Thyroid gland (tissue), 4 donors: Measurements from ENCODE around the gene INPP5K.

Experiments
- POLR2A ChIP-seq, 2 donors: fragments of 450-650 bp; IDR thresholded peaks; one replicate each; pipeline ENCODE4 v1.6.1; 2017; ENCODE audit warnings: antibody characterized with exemption in 2 of 2, mild to moderate bottlenecking in 2 of 2, moderate library complexity in 1 of 2
- TF ChIP-seq, protein P1 (sequence below), 6 experiments: fragments of 200-600 bp in 3 of 6; fragments of 450-650 bp in 3 of 6; sonication (generic) in 3 of 6; IDR thresholded peaks; one replicate each; pipeline ENCODE4 v1.5.1; 2016 to 2019; ENCODE audit warnings: antibody characterized with exemption in 6 of 6, mild to moderate bottlenecking in 2 of 6, inconsistent platforms in 1 of 6, moderate library complexity in 1 of 6

DNA sequence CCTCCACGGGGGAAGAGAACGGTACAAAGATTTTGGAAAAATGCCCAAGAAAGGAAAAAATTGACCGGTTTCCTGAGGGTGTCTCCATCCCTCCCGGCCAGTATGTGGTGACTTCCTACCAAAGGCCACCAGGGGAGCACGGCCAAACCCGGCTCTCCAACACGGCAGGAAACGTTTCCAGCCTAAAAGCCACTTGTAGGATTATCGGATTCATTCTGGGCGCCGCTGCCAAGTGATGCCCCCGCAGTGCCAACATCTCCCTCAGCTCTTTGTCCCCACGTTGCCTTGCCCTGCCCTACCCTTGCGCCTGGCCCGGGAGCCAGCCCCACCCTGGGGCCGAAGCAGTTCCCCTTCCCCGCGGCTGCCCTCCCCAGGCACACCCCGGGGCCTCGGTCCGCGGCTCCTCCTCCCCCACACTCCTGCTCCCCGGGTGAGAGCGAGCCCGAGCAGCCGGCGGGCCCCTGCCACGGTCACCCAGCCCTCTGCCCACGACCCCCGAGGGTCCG lies 61.1 kb downstream of the INPP5K start:
- TF ChIP-seq, protein P1, sequence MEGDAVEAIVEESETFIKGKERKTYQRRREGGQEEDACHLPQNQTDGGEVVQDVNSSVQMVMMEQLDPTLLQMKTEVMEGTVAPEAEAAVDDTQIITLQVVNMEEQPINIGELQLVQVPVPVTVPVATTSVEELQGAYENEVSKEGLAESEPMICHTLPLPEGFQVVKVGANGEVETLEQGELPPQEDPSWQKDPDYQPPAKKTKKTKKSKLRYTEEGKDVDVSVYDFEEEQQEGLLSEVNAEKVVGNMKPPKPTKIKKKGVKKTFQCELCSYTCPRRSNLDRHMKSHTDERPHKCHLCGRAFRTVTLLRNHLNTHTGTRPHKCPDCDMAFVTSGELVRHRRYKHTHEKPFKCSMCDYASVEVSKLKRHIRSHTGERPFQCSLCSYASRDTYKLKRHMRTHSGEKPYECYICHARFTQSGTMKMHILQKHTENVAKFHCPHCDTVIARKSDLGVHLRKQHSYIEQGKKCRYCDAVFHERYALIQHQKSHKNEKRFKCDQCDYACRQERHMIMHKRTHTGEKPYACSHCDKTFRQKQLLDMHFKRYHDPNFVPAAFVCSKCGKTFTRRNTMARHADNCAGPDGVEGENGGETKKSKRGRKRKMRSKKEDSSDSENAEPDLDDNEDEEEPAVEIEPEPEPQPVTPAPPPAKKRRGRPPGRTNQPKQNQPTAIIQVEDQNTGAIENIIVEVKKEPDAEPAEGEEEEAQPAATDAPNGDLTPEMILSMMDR (IDR thresholded peaks at IDR 0.05) = peak in 5 of 6 experiments; percentile 41 to 73 (median 68)
- TF ChIP-seq POLR2A (IDR thresholded peaks at IDR 0.05) = peak in 1 of 2 donors; percentile 10
